GM13976 (cell line): ENCODE results near the gene CCDC102B.

Source experiments
- DNase-seq: peaks from one replicate; pipeline ENCODE4 v3.0.0; 2012; ENCODE audit warnings: low spot score
- CTCF ChIP-seq: IDR thresholded peaks from 2 replicates; pipeline ENCODE4 v1.5.1; 2012; ENCODE audit warnings: borderline replicate concordance, mild to moderate bottlenecking; ENCODE audit not compliant: insufficient read depth; ENCODE audit errors: extremely low read depth, missing control alignments, control extremely low read depth
- in situ Hi-C: fragments of 300-500 bp; cut with MboI; formaldehyde crosslinking; loops from one replicate; pipeline ENCODE4 v1.12.0; 2022; ENCODE audit warnings: low sequenced_read_pairs, mixed read lengths, inconsistent platforms; ENCODE audit not compliant: unreplicated experiment

CCDC102B gene

GRCh38 chr18:68944826-68945225 lies 146.9 kb downstream of the CCDC102B start:
- DNase-seq: no peak
- no peak for TF ChIP-seq CTCF
- in situ Hi-C loops: loop anchor here (25.0 kb wide), 1 partner anchor 1142 kb away; no protein-coding TSS in a partner anchor

- DNase-seq: no peak
- in situ Hi-C loops: loop anchor here (25.0 kb wide), 1 partner anchor 1139 kb away; no protein-coding TSS in a partner anchor
Observed at GRCh38 chr18:68948622-68949021, 150.7 kb downstream of the CCDC102B start.

GRCh38 chr18:68954738-68955137 lies 156.9 kb downstream of the CCDC102B start:
- in situ Hi-C loops: no loop called here
- no peak for TF ChIP-seq CTCF
- DNase-seq: no peak

More at GRCh38 chr18:68948622-68949021, 150.7 kb downstream of the CCDC102B start:
- TF ChIP-seq CTCF: no peak

GRCh38 chr18:68956650-68957049 lies 158.8 kb downstream of the CCDC102B start:
- in situ Hi-C loops: no loop called here
- DNase-seq: no peak

GRCh38 chr18:68960355-68960754 lies 162.5 kb downstream of the CCDC102B start:
- DNase-seq: no peak
- in situ Hi-C loops: no loop called here
- TF ChIP-seq CTCF: no peak

More at GRCh38 chr18:68956650-68957049, 158.8 kb downstream of the CCDC102B start:
- no peak for TF ChIP-seq CTCF

- in situ Hi-C loops: no loop called here
- no peak for DNase-seq
- TF ChIP-seq CTCF: no peak
Observed at GRCh38 chr18:68962623-68963022, 164.7 kb downstream of the CCDC102B start.
